Mucosa of stomach (tissue), 1 donor: ENCODE data around the gene KRTAP10-6.
"Not testable (repeated sequence)": the region's sequence is repeated elsewhere in the genome, so short reads cannot be mapped to it uniquely, and the experiment has no call there.

Experiments used
- H3K27me3 ChIP-seq: one replicate; pipeline ENCODE4 v1.7.0; 2013; ENCODE audit warnings: mild to moderate bottlenecking, low read length; ENCODE audit not compliant: control insufficient read depth, insufficient read depth
- H3K36me3 ChIP-seq: one replicate; pipeline ENCODE4 v1.7.0; 2013; ENCODE audit warnings: low read length; ENCODE audit not compliant: control insufficient read depth, insufficient read depth
- H3K4me1 ChIP-seq: one replicate; pipeline ENCODE4 v1.7.0; 2013; ENCODE audit warnings: mild to moderate bottlenecking, low read length; ENCODE audit not compliant: control insufficient read depth, insufficient read depth
- H3K4me3 ChIP-seq: one replicate; pipeline ENCODE4 v1.7.0; 2013; ENCODE audit warnings: low read length
- H3K9ac ChIP-seq: one replicate; pipeline ENCODE4 v1.7.0; 2013; ENCODE audit warnings: mild to moderate bottlenecking, low read length, moderate library complexity
- H3K9me3 ChIP-seq: one replicate; pipeline ENCODE4 v1.7.0; 2013; ENCODE audit warnings: mild to moderate bottlenecking, low read length, moderate library complexity; ENCODE audit not compliant: control insufficient read depth
- donor health status: Pancreatic carcinoma.

KRTAP10-6 gene, protein sequence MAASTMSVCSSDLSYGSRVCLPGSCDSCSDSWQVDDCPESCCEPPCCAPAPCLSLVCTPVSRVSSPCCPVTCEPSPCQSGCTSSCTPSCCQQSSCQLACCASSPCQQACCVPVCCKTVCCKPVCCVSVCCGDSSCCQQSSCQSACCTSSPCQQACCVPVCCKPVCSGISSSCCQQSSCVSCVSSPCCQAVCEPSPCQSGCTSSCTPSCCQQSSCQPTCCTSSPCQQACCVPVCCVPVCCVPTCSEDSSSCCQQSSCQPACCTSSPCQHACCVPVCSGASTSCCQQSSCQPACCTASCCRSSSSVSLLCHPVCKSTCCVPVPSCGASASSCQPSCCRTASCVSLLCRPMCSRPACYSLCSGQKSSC

GRCh38 chr21:44592446-44593311 is at the start of gene KRTAP10-6:
Gene KRTAP10-6, minus strand, starts transcription at chr21:44592505. Its CDS starts 21 bp downstream, at chr21:44592484.
- Histone ChIP-seq H3K4me3 (no peak within 1 kb of the TSS), H3K4me1 (no peaks in the 10 kb centered on the region), H3K36me3 (no peaks in the 10 kb centered on the region), H3K27me3 (peaks cover 11% of the 10 kb centered on the region), H3K9ac (no peak within 1 kb of the TSS), H3K9me3 (no peaks in the 10 kb centered on the region)

DNA sequence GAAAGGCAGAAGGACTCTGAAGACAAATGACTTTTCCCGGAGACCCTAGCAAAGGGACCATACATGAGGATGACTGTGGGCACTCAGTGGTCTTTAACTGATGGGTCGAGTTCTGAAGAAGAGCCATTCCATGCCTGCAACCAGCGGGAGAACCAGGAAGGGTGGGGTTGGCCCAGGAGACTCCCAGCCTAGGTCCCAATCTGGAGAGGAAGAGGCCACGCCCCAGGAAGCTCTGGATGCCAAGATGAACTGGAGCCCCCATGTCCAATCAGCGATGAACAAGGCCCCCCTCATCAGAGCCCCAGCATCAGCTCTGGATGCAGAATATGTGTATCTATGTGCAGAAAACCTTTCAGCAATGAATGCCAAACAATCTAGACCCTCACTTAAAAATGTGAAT is 48.5 kb upstream of the KRTAP10-6 start:
- Histone ChIP-seq H3K9ac (no peak overlapping the region), H3K4me3 (no peak overlapping the region), H3K27me3 (peaks cover 3% of the 10 kb centered on the region), H3K36me3 (no peaks in the 10 kb centered on the region), H3K4me1 (no peaks in the 10 kb centered on the region), H3K9me3 (no peaks in the 10 kb centered on the region)

- Histone ChIP-seq H3K9me3 (no peaks in the 10 kb centered on the region), H3K4me1 (no peaks in the 10 kb centered on the region), H3K36me3 (no peaks in the 10 kb centered on the region), H3K4me3 (no peak overlapping the region), H3K27me3 (peaks cover 3% of the 10 kb centered on the region), H3K9ac (no peak overlapping the region)
These were observed 47.0 kb upstream of the KRTAP10-6 start for GRCh38 chr21:44639331-44639655.

DNA sequence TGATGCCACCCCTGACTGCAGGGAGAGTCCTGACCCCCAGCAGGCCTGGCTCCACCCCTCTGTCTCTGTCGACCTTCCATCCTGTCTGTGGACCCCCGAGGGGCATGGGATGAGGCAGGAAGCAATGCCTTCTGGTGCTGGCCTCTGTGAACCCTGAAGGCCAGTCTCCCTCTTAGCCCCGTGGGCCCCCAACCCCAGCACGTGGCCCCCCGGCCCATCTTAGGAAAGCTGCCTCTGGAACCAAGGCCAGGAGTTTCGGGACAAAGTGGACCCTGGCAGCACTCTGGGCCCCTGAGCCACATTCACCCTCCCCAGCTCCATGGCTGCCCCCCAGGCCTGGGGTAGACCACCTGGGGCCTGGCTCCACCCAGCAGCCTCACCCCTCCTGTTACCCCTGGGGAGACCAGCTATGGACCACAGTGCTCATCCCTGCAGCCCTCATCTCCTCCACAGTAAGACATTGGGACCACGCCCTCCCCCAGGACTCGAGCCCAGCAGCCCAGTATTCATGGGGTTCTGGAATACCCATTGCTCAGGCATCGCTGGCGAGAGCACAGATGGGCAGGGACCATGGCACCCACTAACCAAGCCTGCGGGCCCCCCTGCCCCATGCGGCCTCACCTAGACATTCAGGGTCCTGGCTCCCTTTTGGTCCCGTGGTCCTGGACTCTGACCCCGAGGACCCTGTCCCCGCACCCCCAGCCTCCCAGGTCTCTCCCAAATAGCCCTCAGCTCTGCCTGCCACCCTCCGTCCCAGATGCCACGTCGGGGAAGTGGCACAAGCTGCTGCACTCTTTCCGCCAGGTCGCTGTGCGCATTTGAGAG is 46.4 kb upstream of the KRTAP10-6 start:
- H3K36me3 ChIP-seq, H3K9ac ChIP-seq, H3K4me1 ChIP-seq, H3K4me3 ChIP-seq, H3K27me3 ChIP-seq, H3K9me3 ChIP-seq: not testable (repeated sequence)

GRCh38 chr21:44637851-44638348 is 45.6 kb upstream of the KRTAP10-6 start:
- not testable (repeated sequence) for H3K27me3 ChIP-seq, H3K4me3 ChIP-seq, H3K4me1 ChIP-seq, H3K36me3 ChIP-seq, H3K9ac ChIP-seq, H3K9me3 ChIP-seq

DNA sequence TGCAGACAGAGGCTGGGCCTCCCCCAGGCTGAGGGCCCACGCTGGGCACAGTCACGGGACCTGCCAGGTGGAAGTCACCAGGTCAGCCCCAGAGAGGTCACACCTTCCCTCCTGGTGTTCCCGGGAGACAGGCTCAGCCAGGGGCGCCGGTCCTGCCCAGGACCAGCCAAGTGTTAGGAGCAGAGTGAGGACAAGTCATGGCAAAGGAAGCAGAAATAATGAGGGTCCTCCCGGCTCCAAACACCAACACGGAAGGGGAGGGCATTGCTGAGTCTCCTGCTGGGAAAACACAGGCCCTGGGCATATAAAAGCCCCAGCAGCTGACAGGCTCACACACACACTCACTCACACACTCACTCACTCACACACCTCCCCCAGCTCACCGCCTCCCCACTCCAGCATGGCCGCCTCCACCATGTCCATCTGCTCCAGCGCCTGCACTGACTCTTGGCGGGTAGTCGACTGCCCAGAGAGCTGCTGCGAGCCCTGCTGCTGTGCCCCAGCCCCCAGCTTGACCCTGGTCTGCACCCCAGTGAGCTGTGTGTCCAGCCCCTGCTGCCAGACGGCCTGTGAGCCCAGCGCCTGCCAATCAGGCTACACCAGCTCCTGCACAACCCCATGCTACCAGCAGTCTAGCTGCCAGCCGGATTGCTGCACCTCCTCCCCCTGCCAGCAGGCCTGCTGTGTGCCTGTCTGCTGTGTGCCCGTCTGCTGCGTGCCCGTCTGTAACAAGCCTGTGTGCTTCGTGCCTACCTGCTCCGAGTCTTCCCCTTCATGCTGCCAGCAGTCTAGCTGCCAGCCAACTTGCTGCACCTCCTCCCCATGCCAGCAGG is 44.9 kb upstream of the KRTAP10-6 start, which contains the start of gene KRTAP10-10:
TSS of gene KRTAP10-10 (plus strand) at position 339 of the 833 bp plus-strand sequence. CDS start at position 401, 62 bp downstream.
- Histone ChIP-seq H3K4me3 (no peak within 1 kb of the TSS), H3K36me3 (no peaks in the 10 kb centered on the region), H3K9me3 (no peaks in the 10 kb centered on the region), H3K9ac (no peak within 1 kb of the TSS), H3K4me1 (no peaks in the 10 kb centered on the region), H3K27me3 (peaks cover 3% of the 10 kb centered on the region)

- no peak overlapping the region for H3K4me3 ChIP-seq
- H3K4me1 ChIP-seq, result no peaks in the 10 kb centered on the region
- H3K27me3 ChIP-seq, result peaks cover 3% of the 10 kb centered on the region
- H3K9ac ChIP-seq, result no peak overlapping the region
- no peaks in the 10 kb centered on the region for H3K36me3 ChIP-seq
- no peaks in the 10 kb centered on the region for H3K9me3 ChIP-seq
These were observed 44.1 kb upstream of the KRTAP10-6 start for GRCh38 chr21:44636209-44637017.

DNA sequence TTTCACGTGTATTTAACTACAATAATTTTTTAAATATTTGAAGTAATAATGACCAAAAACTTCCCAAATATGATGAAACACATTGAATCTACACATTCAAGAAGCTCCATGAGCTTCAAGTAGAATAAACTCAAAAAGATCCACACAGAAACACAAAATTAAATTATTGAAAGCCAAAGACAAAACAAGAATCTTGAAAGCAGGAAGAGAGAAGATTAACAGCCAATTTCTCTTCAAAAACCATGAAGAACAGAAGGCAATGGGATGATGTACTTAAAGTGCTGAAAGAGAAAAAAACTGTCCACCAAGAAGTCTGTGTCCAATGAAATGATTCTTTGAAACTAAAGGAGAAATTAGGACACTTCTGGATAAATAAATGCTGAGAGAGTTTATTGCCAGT is 39.8 kb upstream of the KRTAP10-6 start:
- H3K4me1 ChIP-seq, result no peaks in the 10 kb centered on the region
- no peaks in the 10 kb centered on the region for H3K9me3 ChIP-seq
- H3K27me3 ChIP-seq, result peaks cover 10% of the 10 kb centered on the region
- H3K4me3 ChIP-seq, result no peak overlapping the region
- no peaks in the 10 kb centered on the region for H3K36me3 ChIP-seq
- no peak overlapping the region for H3K9ac ChIP-seq

GRCh38 chr21:44630440-44630839 is 38.1 kb upstream of the KRTAP10-6 start:
- Histone ChIP-seq H3K9me3 (no peaks in the 10 kb centered on the region), H3K36me3 (no peaks in the 10 kb centered on the region), H3K9ac (no peak overlapping the region), H3K27me3 (peaks cover 10% of the 10 kb centered on the region), H3K4me3 (no peak overlapping the region), H3K4me1 (no peaks in the 10 kb centered on the region)

GRCh38 chr21:44628707-44629391 is 36.5 kb upstream of the KRTAP10-6 start:
- H3K9me3 ChIP-seq, result no peaks in the 10 kb centered on the region

More at GRCh38 chr21:44628707-44629391, 36.5 kb upstream of the KRTAP10-6 start:
- no peaks in the 10 kb centered on the region for H3K4me1 ChIP-seq
- H3K36me3 ChIP-seq, result no peaks in the 10 kb centered on the region
- no peak overlapping the region for H3K4me3 ChIP-seq
- no peak overlapping the region for H3K9ac ChIP-seq
- peaks cover 10% of the 10 kb centered on the region for H3K27me3 ChIP-seq
